AG04450 (cell line): Measurements from ENCODE around the gene NOXRED1. TPM values are rescaled to one million over a fixed set of nuclear protein-coding genes. Genes with fewer than 3 reads are reported as not detected.
A peak's percentile ranks its signal among the peaks of the same experiment; 100 is the strongest.

Source experiments
- CTCF ChIA-PET: fragments of 300-600, 350-600 bp; formaldehyde crosslinking; extraction: SDS; loops from one replicate; lab custom pipeline; 2022; ENCODE audit warnings: antibody characterized with exemption, inconsistent platforms; lab: Charles Lee
- POLR2A ChIA-PET: fragments of 350-600 bp; formaldehyde crosslinking; extraction: SDS; loops from one replicate; lab custom pipeline; 2021; ENCODE audit warnings: antibody characterized with exemption, inconsistent platforms; lab: Yijun Ruan, JAX
- DNase-seq: peaks from one replicate; pipeline ENCODE4 v3.0.0-alpha.2; 2011; ENCODE audit warnings: low read depth, low spot score
- H3K27ac ChIP-seq: one replicate; pipeline ENCODE4 v1.5.1; 2012; ENCODE audit warnings: low read depth, low read length, control low read depth
- H3K27me3 ChIP-seq: one replicate; pipeline ENCODE4 v1.6.0; 2012; ENCODE audit warnings: low read length; ENCODE audit not compliant: control insufficient read depth, insufficient read depth
- H3K4me3 ChIP-seq: 2 replicates; pipeline ENCODE4 v1.5.1; 2011; ENCODE audit warnings: mild to moderate bottlenecking, low read depth, low read length, control low read depth
- H3K9me3 ChIP-seq: 2 replicates; pipeline ENCODE4 v1.5.1; 2012; ENCODE audit warnings: low read length; ENCODE audit not compliant: control insufficient read depth, insufficient read depth
- polyA plus RNA-seq: library from polyadenylated mRNA; depleted of rRNA; stranded (reverse); fragments of >200 nt; gene quantifications from 2 replicates; pipeline ENCODE4 v1.2.3, GENCODE V29; 2011
- TF ChIP-seq, protein P1 (sequence below): IDR thresholded peaks from 2 replicates; pipeline ENCODE4 v1.5.1; 2011; ENCODE audit warnings: low read depth, low read length, control low read depth, inconsistent platforms

NOXRED1 gene
- polyA plus RNA-seq, 1 experiment, result 0.16 TPM

DNA sequence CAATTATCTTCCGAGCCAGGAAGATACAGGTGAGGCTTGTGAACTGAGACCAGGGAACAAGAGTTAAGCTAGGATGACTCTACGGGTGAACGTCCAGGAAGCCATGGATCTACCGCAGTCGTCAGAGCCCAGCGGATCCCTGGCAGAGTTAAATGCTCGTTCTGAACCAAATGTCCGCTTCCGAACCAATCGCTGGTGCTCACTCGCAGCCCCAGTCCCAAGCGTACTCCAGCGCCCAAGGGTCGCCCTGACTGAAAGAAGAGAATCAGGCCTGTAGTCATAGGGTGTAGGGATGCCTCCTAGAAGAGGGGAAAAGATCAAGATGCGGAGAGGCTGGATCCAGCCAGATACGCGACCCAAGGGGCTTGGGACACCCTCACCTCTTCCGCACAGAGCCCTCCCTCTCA, 33.8 kb upstream of the NOXRED1 start:
- DNase-seq, result no peak
- peak overlapping the region; percentile 99 for H3K4me3 ChIP-seq
- peak overlapping the region; percentile 68 for H3K27ac ChIP-seq
- TF ChIP-seq, protein P1, sequence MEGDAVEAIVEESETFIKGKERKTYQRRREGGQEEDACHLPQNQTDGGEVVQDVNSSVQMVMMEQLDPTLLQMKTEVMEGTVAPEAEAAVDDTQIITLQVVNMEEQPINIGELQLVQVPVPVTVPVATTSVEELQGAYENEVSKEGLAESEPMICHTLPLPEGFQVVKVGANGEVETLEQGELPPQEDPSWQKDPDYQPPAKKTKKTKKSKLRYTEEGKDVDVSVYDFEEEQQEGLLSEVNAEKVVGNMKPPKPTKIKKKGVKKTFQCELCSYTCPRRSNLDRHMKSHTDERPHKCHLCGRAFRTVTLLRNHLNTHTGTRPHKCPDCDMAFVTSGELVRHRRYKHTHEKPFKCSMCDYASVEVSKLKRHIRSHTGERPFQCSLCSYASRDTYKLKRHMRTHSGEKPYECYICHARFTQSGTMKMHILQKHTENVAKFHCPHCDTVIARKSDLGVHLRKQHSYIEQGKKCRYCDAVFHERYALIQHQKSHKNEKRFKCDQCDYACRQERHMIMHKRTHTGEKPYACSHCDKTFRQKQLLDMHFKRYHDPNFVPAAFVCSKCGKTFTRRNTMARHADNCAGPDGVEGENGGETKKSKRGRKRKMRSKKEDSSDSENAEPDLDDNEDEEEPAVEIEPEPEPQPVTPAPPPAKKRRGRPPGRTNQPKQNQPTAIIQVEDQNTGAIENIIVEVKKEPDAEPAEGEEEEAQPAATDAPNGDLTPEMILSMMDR, result no peak
- ChIA-PET POLR2A (interaction anchor here (0.8 kb wide), 1 partner anchor 304 kb away, joined by 3 read pairs; the partner anchor contains the start of gene SNW1), CTCF (interaction anchor here (1.1 to 4.6 kb wide), 3 partner anchors 95 to 250 kb away, joined by 5 to 84 read pairs (median 26); partner anchors contain the start of genes ALKBH1 and SLIRP)
- peaks cover 4% of the 10 kb centered on the region; the same call in 1 of the 2 replicates for H3K9me3 ChIP-seq
- H3K27me3 ChIP-seq, result no peaks in the 10 kb centered on the region

DNA sequence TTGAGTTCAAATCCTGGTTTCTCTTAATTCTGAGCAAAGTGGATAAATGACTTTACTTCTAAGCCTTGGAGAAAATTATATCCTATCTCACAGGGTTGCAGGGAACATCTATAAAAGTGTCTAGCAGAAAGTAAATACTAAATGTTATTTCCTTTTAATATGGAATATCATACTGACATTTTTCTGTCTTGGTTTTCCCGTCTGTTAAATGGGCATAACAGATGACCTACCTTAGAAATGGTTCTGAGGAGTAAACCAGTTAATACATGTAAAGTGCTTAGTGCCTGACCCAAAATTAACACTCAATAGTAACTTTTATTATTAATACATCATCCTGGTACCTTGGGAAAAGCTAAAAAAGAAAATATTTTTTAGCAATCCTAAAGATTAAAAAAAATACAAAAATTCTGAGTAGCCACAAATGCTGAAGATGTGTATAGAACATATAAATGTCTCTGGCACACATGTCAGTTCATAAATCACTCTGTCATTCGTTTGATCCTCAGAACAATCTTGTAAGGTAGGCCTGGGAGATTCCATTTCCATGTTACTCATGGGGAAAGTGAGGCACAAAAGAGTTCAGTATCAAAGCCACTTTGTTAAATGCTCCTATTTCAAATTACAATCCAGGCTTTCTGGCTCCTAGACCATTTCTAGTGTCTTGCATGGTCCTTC, 32.8 kb upstream of the NOXRED1 start:
- POLR2A ChIA-PET, result no interaction called here
- H3K9me3 ChIP-seq, result peaks cover 4% of the 10 kb centered on the region; the same call in 1 of the 2 replicates
- CTCF ChIA-PET, result interaction anchor here (4.6 kb wide), 1 partner anchor 96 kb away, joined by 84 read pairs; no protein-coding TSS in a partner anchor
- H3K27ac ChIP-seq, result no peak overlapping the region
- H3K27me3 ChIP-seq, result no peaks in the 10 kb centered on the region
- TF ChIP-seq, protein P1, result no peak
- peak overlapping the region; percentile 99 for H3K4me3 ChIP-seq
- DNase-seq, result no peak

DNA sequence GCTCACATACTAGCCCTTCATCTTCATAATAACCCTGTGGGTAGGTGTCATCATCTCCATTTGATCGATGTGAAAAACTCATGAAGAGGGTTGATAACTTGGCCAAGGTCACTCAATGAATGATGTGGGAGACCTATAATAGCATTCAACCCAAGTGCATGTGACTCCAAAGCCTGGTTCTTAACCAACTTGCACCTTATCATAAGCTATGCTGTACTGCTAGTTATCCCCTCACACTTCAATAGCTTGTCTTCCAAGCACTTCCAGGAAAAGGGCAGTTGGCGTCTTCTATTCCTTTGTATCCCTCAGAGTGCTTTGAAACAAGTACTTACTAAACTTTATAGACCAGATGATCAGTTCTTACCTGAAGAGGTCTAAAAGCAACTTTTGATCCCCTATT, 18.9 kb upstream of the NOXRED1 start:
- Histone ChIP-seq H3K27ac (no peak overlapping the region), H3K9me3 (no peaks in the 10 kb centered on the region), H3K4me3 (no peak overlapping the region), H3K27me3 (no peaks in the 10 kb centered on the region)
- TF ChIP-seq, protein P1, result no peak
- CTCF ChIA-PET, result no interaction called here
- no peak for DNase-seq
- POLR2A ChIA-PET, result no interaction called here

DNA sequence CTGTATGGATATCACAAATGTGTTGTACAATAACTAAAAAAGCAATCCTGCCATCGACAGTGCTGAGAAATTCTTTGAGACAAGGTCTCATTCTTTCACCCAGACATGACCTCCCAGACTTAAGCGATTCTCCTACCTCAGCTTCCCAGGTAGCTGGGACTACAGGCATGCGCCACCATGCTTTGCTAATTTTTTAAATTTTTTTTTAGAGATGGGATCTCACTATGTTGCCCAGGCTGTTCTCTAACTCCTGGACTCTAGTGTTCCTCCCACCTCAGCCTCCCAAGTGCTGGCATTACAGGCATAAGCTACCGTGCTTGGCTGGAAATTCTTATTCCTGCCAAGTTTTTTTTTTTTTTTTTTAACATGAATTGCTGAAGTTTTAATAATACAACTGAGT, 16.5 kb upstream of the NOXRED1 start:
- no peak overlapping the region for H3K27ac ChIP-seq
- TF ChIP-seq, protein P1, result no peak

DNA sequence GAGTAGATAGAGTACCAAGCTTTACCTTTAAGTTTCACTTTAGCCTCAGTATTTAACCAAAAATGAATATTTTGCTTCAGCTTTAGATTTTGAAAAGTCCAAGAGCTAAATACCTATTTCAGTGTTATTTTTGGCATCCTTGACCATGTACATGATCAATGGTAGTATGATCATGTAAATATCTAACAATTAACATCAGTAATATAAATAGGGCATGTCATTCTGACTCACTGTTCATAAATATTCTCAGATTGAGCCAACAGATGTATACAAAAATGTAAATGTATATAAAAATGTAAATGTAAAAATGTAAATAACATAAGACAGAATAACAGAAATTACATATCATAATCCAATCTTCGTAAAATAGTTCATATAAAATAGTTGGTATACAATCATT, 15.3 kb upstream of the NOXRED1 start:
- H3K27me3 ChIP-seq, result no peaks in the 10 kb centered on the region
- TF ChIP-seq, protein P1, result no peak
- no peak overlapping the region for H3K4me3 ChIP-seq
- H3K9me3 ChIP-seq, result no peaks in the 10 kb centered on the region
- CTCF ChIA-PET, result interaction anchor here (1.2 to 2.6 kb wide), 3 partner anchors 21 to 123 kb away, joined by 3 to 9 read pairs (median 8); no protein-coding TSS in a partner anchor
- POLR2A ChIA-PET, result no interaction called here
- no peak for DNase-seq
- no peak overlapping the region for H3K27ac ChIP-seq

More for the DNA sequence above, 16.5 kb upstream of the NOXRED1 start:
- H3K4me3 ChIP-seq, result no peak overlapping the region
- CTCF ChIA-PET, result interaction anchor here (0.6 to 2.6 kb wide), 3 partner anchors 19 to 568 kb away, joined by 3 to 9 read pairs (median 8); no protein-coding TSS in a partner anchor
- POLR2A ChIA-PET, result no interaction called here
- no peaks in the 10 kb centered on the region for H3K9me3 ChIP-seq
- DNase-seq, result no peak
- no peaks in the 10 kb centered on the region for H3K27me3 ChIP-seq
